Measurements from ENCODE around the gene FREM2.

DNA sequence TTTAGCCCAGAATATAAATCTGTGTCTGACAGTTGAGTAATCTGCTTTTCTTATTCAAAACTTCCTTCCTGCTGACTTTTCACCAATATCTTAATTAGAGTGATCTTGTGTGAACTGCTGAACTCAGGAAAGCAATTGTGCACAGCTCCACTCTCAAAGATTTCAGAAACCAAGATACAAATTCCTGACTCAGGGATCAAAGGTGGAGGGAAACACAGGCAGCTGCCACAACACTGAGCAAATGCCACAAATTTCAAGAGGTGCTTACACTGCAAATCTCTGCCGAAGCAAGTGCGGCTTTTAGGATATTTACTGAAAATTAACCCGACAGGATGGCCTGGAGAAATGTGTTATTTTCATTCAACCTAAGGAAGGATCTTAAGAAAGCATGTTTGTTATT is 192.4 kb downstream of the FREM2 start:
- TF ChIP-seq, protein P1, sequence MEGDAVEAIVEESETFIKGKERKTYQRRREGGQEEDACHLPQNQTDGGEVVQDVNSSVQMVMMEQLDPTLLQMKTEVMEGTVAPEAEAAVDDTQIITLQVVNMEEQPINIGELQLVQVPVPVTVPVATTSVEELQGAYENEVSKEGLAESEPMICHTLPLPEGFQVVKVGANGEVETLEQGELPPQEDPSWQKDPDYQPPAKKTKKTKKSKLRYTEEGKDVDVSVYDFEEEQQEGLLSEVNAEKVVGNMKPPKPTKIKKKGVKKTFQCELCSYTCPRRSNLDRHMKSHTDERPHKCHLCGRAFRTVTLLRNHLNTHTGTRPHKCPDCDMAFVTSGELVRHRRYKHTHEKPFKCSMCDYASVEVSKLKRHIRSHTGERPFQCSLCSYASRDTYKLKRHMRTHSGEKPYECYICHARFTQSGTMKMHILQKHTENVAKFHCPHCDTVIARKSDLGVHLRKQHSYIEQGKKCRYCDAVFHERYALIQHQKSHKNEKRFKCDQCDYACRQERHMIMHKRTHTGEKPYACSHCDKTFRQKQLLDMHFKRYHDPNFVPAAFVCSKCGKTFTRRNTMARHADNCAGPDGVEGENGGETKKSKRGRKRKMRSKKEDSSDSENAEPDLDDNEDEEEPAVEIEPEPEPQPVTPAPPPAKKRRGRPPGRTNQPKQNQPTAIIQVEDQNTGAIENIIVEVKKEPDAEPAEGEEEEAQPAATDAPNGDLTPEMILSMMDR (IDR thresholded peaks at IDR 0.05): no peak
- TF ChIP-seq POLR2A (IDR thresholded peaks at IDR 0.05): no peak
